GM10248 (cell line): ENCODE measurements around the gene PRKCE.

ENCODE experiments used
- CTCF ChIA-PET: fragments of 300-600 bp; sonication (Branson Sonifier 250); formaldehyde crosslinking; extraction: SDS; loops from one replicate; lab custom pipeline; 2021; ENCODE audit warnings: antibody characterized with exemption; lab: Yijun Ruan, JAX
- POLR2A ChIA-PET: fragments of 350-650 bp; sonication (Branson Sonifier 250); formaldehyde crosslinking; extraction: SDS; loops from one replicate; lab custom pipeline; 2020; ENCODE audit warnings: antibody characterized with exemption; lab: Yijun Ruan, JAX
- DNase-seq: peaks from one replicate; pipeline ENCODE4 v3.0.0; 2012; ENCODE audit errors: extremely low spot score
- CTCF ChIP-seq: IDR thresholded peaks from 2 replicates; pipeline ENCODE4 v1.5.1; 2012; ENCODE audit warnings: mild to moderate bottlenecking, low read depth; ENCODE audit errors: extremely low read depth, missing control alignments, control extremely low read depth

PRKCE gene

GRCh38 chr2:46042207-46042637, 390.7 kb downstream of the PRKCE start:
- DNase-seq, result no peak
- ChIA-PET CTCF (interaction anchor here (2.0 kb wide), 1 partner anchor 20 kb away, joined by 7 read pairs; no protein-coding TSS in a partner anchor), POLR2A (no interaction called here)
- TF ChIP-seq CTCF, result no peak

- CTCF ChIA-PET, result interaction anchor here (2.0 kb wide), 1 partner anchor 20 kb away, joined by 7 read pairs; no protein-coding TSS in a partner anchor
- POLR2A ChIA-PET, result no interaction called here
- TF ChIP-seq CTCF, result no peak
- DNase-seq, result no peak
These were observed 391.2 kb downstream of the PRKCE start for GRCh38 chr2:46042711-46043110.

- DNase-seq, result no peak
- TF ChIP-seq CTCF, result no peak
- POLR2A ChIA-PET, result no interaction called here
- CTCF ChIA-PET, result interaction anchor here (1.1 to 5.7 kb wide), 3 partner anchors 12 to 35 kb away, joined by 3 to 30 read pairs (median 4); no protein-coding TSS in a partner anchor
These were observed 394.4 kb downstream of the PRKCE start for GRCh38 chr2:46045888-46046287.

GRCh38 chr2:46047290-46047689, 395.8 kb downstream of the PRKCE start:
- no peak for DNase-seq
- POLR2A ChIA-PET, result no interaction called here
- TF ChIP-seq CTCF, result no peak
- CTCF ChIA-PET, result interaction anchor here (1.2 to 5.7 kb wide), 2 partner anchors 16 to 102 kb away, joined by 3 to 30 read pairs; no protein-coding TSS in a partner anchor

GRCh38 chr2:46048693-46049092, 397.2 kb downstream of the PRKCE start:
- TF ChIP-seq CTCF, result no peak
- DNase-seq, result no peak
- ChIA-PET CTCF (interaction anchor here (1.2 to 5.7 kb wide), 4 partner anchors 9 to 19 kb away, joined by 3 to 30 read pairs (median 4); no protein-coding TSS in a partner anchor), POLR2A (no interaction called here)

- DNase-seq, result no peak
- TF ChIP-seq CTCF, result no peak
- CTCF ChIA-PET, result interaction anchor here (1.0 to 5.7 kb wide), 5 partner anchors 11 to 312 kb away, joined by 3 to 30 read pairs (median 3); no protein-coding TSS in a partner anchor
- POLR2A ChIA-PET, result no interaction called here
These were observed 398.6 kb downstream of the PRKCE start for GRCh38 chr2:46050027-46050426.
